ENCODE data around the gene METTL22. TPM values are rescaled to one million over a fixed set of nuclear protein-coding genes. Genes with fewer than 3 reads are reported as not detected.

Gene METTL22, protein sequence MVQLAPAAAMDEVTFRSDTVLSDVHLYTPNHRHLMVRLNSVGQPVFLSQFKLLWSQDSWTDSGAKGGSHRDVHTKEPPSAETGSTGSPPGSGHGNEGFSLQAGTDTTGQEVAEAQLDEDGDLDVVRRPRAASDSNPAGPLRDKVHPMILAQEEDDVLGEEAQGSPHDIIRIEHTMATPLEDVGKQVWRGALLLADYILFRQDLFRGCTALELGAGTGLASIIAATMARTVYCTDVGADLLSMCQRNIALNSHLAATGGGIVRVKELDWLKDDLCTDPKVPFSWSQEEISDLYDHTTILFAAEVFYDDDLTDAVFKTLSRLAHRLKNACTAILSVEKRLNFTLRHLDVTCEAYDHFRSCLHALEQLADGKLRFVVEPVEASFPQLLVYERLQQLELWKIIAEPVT
- total RNA-seq, result 33.4 TPM

DNA sequence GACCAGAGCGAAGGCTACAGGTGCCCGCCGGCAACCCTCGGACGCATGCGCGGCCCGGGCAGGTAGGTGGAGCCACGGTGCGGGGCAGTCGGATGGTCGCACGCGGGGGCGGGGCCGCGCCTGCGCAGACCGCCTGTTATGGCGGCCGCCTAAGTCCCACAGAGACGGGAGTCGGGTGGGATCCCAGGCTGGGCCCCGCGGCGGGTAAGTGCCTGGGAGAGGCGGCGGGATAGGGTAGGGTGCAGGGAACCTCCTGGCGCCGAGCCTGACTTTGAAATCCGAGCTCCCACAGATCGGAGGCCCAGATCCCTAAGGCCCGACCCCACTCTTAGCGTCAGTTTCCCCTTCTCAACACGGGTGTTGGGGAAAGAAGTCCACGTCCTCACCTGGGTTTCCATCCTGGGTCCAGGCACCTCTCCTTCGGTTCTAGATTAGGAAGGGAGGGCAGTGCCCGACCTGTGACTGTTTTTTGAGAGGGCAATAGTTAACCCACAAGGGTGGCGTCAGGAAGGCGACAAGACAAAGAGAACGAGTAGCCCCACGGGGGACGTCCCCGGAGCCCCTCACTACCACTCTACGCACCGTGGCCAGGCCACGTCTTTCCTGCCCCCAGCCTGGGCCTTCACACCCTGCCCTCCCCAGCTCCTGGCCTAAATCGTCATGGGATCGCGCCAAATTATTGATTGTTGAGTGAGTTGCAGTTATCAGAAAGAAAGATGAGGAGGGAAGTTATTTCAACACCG, at the start of gene METTL22:
METTL22 (plus strand) TSS at position 127 of the 743 bp plus-strand sequence. CDS start 3,968 bp downstream, outside the sequence.
- peak; percentile 96 for DNase-seq

DNA sequence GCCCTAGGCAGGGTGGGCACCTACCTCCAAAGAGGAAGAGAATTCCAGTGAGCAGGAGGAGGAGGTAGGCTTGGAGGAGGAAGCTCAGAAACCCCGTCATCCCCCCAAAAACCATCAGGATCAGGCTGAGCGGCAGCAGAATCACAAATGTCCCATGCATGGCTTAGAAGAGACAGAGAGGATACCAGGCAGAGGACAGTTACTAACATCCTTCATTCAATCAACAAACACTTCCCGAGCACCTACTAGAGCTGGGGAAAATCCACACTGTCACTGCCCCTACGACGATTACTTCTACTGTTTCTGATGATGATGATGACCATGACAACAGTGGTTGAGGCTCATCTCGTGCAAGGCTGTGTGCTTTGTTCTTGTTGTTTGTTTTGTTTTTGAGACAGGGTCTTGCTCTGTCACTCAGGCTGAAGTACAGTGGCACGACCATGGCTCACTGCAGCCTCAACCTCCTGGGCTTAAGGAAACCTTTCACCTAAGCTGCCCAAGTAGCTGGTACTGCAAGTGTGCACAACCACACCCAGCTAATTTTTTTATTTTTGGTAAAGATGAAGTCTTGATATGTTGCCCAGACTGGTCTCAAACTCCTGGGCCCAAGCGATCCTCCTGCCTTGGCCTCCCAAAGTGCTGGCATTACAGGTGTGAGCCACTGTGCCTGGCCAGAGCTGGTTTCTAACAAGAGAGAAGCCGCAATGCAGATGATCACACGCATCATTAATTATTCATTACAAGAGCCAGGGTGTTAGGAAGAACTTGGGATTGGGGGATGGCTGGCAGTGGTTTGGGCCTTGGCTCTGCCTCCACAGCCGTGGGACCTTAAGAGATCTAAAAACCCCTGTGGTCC, 49.2 kb upstream of the METTL22 start:
- DNase-seq, result no peak

DNA sequence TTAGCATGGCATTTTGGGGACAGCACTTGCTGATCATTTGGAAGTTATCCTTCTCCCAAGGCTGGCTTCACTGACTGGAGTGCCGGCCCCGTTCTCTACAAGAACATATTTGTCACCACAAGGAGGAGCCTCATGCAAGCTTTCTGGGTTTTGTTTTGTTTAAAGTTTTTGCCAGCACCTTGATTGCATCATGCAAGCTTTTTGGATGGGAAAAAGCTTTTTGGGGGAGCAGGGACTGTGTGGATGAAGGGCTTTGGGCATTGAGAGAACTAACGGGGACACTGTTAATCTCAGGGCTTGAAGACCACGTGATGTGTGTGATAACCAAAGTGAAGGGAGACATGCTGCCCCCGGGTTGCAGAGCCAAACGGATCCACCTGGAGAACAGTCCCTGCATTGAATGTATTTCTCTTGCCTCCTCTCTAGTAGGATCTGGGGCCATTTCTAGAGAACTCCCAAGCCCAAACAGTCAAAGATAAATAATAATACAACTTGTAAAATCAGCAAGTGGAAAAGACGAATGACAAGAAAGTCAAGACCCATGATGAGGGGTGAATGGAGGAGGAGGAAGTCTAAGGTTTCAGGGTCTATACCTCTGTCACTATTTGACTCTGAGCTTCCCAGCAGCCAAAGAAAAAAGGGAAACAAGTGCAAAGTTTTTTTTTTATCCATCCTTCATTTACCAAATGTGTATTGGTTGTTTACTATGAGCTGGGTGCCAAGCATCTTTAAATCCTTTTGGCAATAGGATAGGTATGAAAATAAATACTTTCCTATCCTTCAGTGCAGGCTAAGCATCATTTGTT, 48.4 kb upstream of the METTL22 start:
- DNase-seq, result peak; percentile 42

DNA sequence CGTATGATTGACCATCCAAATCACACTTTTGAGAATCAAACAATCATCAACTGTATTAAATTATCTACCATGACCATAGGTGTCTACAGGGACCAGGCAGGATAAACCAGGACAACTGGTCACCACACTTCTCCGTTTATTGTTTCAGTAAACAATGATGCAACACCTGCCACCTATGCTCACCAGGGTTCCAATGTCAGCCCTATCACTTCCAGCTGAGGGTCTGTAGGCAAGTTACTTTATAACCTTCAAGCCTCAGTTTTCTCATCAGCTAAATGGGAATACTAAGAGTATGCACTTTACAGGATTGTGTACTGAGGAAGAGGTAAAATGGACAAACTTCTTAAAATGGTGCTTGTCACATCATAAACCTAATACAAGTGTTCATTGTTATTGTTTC, 46.1 kb upstream of the METTL22 start:
- no peak for DNase-seq

DNA sequence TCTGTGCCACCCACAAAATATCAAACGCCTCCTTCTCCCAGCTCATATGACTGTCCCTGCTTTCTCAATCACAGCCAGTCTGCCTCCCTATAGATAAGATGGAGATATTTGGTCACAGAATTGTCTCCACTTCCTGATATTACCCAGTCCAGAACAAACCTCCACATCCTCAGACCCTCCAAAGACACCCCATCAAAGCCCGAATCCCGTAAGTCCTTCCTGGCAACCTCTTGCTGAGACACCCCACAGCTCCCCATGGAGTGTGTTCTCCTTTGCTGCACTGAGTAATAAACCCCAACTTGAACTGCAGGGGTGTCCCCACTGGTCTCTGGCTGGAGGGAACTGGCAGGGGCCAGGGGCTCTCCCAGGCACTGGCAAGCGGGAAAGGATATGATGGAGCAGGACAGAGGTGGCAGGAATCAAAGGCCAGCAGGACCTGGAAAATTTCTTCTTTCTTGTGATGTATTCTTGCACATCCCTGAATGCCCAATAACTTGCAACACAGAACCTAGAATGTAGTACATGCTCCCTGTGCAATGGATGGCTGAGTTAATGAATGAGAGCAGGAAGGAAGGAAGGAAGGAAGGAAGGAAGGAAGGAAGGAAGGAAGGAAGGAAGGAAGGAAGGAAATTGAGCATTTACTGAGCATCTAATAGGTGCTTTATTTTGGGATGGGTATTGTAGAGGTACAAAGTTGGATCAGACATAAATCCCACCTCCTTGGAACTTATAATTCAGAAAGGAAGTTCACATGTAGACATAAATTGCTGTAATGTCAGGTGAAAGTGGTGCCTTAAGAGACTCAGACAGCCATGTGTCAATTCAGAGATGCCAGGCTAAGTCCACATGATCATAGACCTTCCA, 45.1 kb upstream of the METTL22 start:
- DNase-seq, result no peak

DNA sequence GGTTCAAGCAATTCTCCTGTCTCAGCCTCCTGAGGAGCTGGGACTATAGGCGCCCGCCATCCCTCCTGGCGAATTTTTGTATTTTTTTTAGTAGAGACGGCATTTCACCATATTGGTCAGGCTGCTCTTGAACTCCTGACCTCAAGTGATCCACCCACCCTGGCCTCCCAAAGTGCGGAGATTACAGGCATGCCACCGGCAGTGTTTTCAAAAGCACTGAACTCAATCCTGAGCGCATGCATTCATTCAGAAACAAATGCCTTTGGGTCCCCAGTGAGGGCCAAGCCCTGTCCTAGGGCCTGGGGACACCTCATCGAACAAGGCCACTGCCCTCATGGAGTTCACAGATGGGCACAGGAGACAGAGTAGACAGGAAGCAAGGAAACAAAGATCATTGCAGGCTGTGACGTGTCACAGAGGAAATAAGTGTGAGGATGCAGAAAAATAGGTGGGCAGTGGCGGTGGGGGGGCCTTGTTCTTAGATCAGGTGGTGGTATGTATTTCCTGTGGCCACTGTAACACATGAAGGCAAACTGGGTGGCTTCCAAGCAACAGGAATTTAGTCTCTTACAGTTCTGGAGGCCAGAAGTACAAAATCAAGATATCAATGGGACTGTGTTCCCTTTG, 43.7 kb upstream of the METTL22 start:
- DNase-seq, result no peak

DNA sequence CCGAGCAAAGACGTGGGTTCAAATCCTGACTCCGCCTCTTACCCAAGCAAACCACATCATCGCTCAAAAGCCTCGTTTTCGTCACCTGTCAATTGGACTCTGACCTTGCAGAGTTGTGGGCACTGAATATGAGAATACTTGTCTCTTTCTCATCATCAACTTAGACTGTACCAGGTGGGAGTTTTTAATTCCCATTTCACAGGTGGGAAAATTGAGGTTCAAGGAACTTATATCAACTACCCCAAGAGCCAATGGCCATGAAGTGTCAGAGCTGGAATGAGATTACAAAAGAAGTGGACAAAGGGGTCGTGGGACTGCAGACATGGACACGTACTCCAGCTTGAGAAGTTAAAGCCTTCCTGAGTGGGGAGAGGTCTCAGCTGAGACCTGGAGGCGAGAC, 41.9 kb upstream of the METTL22 start:
- no peak for DNase-seq

DNA sequence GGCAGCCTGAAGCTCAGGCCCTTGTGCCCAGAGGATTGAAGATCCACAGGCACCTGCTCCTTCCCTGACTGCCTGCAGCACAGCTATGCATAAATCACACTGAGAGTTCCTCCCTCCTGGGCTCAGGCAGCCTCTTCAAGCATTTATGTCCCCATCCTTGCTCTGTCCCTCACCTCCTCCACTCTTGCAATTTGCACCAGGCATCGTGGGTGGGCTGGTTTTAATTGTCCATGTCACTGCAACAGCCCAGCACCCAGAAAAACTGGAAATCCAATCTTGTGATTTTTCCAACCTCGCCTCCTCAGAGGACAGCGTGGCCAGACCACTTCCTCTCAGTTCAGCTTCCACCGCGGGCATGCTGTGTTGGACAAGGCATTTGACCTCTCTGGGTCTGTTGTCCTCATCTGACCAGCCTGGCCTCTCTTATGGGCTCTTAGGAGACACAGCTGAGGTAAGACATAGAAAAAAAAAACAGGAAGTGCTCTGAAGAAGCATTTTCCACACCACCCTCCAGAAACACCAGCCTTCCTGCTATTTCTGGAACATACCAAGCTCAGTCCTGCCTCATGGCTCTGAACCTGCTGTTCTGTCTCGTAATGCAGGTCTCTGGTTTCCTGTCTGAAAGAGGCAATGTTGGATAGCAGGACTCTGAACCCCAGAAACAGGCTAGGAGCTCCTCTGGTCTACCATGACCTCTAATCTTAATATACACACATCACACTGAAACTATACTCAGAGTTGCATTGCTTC, 39.5 kb upstream of the METTL22 start:
- DNase-seq, result no peak

DNA sequence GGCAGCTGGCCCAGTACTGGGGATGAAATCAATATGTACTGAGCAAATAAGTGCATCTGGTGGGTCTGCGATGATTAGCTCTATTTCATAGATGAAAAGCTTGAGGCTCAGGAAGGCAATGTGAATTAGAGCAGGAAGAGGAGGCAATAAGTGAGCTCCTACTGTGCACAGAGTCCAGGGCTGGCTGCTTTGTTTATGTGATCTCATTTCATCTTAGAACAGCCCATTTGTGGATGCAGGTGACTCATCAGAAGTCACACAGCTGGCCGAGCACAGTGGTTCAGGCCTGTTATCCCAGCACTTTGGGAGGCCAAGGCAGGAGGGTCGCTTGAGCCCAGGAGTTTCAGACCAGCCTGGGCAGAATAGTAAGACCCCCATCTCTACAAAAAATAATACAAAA, 38.3 kb upstream of the METTL22 start:
- DNase-seq, result no peak

DNA sequence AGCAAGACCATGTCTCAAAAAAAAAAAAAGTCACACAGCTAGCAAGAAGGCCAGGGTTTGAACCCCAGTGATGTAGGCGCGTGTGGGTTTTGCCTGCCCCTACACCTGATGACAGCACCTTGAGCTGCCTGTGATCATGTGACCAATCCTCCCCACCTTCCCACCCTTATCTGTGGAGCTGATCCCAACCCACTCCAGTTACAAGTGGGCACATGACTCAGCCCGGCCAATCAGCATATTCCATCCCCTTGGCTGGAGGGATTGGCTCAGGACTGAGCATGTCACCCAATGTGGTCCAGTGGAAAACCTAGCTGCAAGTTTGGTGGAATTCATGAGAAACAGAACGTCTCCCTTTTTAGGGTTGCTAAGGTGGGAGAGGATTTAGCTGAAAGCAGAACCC, 37.8 kb upstream of the METTL22 start:
- no peak for DNase-seq

DNA sequence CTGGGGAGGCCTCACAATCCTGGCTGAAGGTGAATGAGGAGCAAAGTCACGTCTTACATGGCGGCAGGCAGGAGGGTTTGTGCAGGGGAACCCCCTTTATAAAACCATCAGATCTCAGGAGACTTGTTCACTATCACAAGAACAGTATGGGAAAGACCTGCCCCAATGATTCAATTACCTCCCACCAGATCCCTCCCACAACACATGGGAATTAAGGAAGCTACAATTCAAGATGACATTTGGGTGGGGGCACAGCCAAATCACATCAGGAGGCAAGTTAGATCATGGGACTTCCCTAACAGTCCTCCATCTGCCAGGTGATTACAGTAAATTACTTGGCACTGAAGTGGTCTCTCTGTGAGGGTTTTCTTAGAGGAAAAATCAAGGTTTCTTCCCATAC, 36.5 kb upstream of the METTL22 start:
- DNase-seq, result no peak

DNA sequence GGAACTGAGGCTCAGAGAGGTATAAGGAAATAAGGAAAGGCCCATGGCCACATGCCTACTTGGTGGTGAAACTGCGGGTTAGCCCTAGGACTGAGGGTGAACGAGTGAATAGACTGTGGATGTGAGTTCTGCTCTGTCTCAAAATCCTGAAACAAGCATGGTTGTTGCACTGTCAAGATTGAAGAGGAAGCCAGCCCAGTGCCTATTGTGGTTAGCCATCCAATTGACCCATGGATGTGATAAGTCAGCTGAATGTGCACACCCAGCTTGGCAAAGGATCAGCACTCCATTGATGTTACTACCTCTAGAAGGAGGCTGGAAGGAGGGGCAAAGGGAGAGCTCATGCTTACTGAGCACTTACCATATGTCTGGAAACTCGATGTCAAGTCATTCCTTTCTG, 35.6 kb upstream of the METTL22 start:
- DNase-seq, result no peak

DNA sequence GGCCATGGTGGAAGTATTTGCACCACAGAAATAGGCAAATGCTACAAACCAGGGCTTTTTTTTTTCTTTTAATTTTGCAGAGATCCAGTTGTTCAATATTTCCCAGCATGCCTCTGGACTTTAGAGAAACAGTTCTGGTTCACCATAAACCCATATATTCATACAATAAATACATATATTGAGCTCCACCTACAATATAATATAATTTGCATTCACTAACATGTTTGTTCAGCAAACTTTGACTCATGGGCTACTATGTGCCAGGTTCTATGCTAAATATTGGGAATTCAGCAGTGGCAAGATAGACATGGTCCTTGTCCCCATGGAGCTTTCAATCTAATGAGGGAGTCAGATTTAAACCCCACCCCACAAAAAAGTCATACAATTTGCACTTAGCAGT, 34.4 kb upstream of the METTL22 start:
- DNase-seq, result no peak

DNA sequence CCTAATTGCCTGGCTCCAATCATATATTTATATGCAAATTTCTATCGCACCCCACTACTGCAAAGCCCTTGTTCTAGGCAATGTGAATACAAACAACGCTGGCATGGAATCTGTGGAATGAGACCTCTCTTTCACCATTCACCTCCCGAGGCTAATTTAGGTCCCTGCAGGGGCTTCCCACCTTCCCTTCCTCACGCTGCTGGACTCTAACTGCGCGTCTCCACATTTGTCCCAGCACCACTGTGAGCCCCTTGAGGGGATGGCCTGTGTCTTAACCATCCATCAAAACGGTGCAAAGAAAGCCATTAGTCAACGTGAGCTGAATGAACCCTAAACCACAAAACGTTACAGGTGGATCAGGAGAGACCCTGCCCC, 32.8 kb upstream of the METTL22 start:
- no peak for DNase-seq

DNA sequence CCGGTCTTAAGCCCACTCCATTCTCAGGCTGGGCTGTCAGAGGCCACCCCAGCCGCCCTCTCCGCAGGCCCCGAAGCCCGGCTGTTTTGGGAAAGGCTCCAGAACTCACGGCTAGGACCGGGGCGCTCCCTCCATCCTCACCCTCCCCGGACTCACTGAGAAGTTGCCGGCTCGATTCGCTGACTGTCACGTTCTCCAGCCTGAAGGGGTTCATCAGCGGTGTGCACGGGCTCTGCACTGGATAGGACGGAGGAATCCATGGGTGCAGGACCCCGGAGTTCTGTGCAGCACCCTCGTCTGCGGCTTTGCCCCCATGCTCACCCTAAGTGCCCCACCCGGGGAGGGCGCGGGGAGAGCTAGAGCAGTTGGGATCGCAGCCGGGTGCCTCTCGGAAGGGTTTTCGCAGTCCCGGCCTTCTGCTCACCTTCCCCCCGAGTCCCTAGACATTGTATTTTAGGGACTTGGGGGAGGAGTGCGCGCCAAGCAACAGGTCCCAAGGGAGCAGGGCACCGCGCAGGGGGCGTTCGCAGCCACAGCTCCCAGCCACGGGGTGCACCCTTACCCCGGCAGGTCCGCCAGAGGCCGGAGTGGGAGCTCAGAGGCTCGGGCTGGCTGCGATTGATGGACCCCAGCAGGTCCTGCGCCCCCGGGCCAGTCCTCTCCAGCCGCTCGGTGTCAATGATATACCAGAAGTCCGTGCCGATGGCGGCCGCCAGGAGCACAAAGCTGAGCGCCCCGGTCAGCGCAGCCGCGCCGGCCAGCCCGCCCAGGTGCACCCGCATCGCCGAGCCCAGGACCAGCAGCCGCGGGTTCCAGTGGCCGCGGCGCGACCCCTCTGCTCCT, 32.2 kb upstream of the METTL22 start:
- no peak for DNase-seq

DNA sequence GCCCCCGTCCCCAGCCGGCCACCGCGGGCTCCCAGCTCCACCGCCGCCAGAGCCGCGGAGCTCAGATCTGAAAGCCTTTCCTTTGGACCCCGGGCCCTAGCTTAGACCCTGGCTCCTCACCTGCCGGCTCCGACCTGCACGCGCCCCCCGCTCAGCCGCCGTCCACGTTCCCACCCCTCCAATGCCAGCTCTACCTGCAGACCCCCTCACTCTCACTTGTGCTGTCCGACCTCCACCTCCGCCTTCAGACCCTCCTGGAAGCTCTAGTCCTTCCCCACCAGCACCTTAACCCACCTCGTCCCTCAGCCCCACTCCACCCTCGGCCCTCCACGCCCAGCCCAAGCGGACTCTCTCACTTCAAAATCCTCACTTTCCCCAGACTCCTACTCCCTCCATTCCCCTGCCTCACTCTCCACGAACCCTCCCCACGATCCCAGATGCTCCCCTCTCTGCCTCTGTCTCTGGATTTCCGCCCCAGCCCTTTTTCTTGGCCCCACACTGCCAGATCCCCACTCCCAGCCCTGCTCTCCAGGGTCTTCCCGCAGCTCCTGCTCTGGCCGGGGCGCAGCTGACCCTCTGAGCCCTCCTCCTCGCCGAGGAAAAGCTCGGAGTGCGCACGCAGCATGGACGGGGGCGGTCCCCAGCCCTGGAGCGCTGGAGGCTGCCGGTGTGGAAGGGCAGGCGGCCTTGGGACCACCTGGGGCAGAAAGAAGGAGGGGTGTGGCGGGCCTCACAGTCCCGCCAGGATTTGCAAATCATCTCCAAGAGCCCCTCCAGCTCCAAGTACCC, 31.4 kb upstream of the METTL22 start, which contains the start of gene TMEM114:
TMEM114 (minus strand) TSS at position 612 of the 789 bp plus-strand sequence. CDS start 673 bp downstream, outside the sequence.
- no peak for DNase-seq

DNA sequence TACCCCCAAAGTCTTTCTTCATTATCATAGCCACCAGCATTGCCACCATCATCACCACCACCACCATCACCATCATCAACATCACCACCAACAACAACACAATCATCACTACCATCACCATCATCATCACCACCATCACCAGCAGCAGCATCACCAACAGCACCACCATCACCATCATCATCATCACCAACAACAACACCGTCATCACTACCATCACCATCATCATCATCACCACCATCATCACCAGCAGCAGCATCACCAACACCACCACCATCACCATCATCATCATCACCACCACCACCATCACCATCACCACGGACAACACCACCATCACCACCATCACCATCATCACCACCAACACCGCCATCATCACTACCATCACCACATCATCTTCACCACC, 30.7 kb upstream of the METTL22 start:
- DNase-seq, result no peak

DNA sequence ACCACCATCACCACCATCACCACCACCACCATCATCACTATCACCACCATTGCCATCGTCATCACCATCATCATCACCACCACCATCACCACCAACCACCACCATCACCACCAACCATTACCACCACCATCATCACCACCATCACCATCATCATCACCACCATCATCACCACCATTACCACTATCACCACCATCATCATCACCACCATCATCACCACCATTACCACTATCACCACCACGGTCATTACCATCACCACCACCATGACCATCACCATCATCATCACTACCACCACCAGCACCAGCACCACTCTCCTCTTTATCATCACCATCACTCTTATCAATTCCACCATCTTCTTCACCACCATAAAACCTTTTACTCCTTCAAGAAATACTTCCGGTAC, 30.0 kb upstream of the METTL22 start:
- DNase-seq, result no peak
